ENCODE results near the gene ZMAT5.

ZMAT5 gene, protein sequence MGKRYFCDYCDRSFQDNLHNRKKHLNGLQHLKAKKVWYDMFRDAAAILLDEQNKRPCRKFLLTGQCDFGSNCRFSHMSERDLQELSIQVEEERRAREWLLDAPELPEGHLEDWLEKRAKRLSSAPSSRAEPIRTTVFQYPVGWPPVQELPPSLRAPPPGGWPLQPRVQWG

GRCh38 chr22:29766632-29767170, at the start of gene ZMAT5:
TSS of gene ZMAT5 (minus strand) at chr22:29767007. CDS start at chr22:29748544, 18,463 bp downstream.
- DNase-seq = peak; percentile 94 to 96

DNA sequence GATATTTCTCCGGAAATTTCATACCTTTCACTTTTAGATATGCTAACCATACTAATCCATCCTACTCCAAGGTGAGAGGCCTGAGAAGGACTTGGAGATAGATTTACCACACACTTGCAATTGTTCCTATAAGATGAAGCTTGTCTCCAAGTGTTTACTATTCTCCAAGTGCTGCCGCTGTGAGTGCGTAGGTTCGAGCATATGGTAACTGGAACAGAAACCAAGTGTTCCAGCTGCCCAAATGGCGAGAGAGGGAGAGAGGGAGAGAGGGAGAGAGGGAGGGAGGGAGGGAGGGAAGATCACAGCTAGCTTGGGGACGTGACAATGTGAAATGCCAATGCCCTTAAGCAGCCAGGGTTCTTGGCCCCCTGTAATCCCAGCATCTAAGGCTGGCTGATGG, 49.7 kb upstream of the ZMAT5 start:
- no peak for DNase-seq

DNA sequence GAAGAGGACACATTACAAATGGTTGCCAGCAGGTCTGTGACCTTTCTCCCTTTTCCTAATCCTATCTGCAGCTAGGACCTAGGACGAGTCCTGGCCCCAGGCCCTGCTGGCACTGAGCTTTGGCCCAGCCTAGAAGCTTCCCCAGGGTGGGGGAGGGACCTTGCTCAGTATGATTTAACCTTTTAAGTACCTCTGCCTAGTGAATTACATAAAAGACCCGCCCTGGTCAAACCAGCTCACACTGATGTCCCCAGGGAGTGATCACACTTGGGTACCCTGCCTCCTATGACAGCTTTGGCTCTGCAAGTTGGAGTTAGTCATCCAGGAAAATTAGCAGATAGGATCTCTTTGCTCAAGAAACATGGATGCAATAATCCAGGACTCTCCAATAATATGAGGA, 49.3 kb upstream of the ZMAT5 start:
- DNase-seq = no peak

DNA sequence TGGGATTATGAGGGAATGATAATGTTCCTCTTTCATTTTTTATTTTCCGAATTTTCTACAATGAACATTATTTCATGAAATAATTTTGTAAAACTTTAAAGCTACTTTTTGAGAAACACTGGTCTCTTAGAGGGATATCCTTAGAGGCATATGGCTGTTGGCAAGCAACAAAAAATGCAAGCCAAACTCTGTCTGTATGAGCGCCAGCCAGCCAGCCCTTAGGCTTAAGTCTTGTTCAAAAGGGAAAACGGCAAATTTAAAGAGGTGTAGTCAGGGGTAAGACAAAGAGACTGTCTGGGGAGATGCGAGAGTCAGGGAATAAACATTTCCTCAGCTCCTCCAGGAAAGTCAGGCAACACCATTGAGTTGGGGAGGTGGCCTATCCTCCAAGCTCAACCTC, 48.8 kb upstream of the ZMAT5 start:
- DNase-seq = no peak

DNA sequence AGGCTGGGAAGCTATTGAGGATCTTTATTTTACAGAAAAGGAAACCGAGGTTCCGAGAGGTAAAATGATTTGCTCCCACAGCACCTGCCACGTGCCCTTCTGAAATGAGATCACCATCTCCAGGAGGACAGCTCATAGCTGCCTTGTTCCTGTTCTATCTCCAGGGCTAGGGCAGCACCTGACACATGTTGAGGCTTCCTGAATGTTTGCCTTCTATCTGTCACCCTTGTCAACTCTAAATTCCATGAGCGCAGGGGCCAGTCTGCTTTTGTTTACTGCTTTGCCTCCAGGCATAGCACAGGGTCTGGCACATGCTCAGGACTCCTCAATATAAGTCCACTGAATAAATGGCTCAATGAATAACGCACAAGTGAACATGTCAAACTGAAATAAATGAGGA, 47.2 kb upstream of the ZMAT5 start:
- no peak for DNase-seq

GRCh38 chr22:29813563-29813962, 46.8 kb upstream of the ZMAT5 start:
- no peak for DNase-seq

- no peak for DNase-seq
Measured at GRCh38 chr22:29813126-29813525, 46.3 kb upstream of the ZMAT5 start.

- no peak for DNase-seq
Measured at GRCh38 chr22:29811377-29811776, 44.6 kb upstream of the ZMAT5 start.

- no peak for DNase-seq
Measured at GRCh38 chr22:29810216-29810615, 43.4 kb upstream of the ZMAT5 start.

- no peak for DNase-seq
Measured at GRCh38 chr22:29806196-29806595, 39.4 kb upstream of the ZMAT5 start.

- no peak for DNase-seq
Measured at GRCh38 chr22:29804985-29805384, 38.2 kb upstream of the ZMAT5 start.

GRCh38 chr22:29803190-29803589, 36.4 kb upstream of the ZMAT5 start:
- no peak for DNase-seq

DNA sequence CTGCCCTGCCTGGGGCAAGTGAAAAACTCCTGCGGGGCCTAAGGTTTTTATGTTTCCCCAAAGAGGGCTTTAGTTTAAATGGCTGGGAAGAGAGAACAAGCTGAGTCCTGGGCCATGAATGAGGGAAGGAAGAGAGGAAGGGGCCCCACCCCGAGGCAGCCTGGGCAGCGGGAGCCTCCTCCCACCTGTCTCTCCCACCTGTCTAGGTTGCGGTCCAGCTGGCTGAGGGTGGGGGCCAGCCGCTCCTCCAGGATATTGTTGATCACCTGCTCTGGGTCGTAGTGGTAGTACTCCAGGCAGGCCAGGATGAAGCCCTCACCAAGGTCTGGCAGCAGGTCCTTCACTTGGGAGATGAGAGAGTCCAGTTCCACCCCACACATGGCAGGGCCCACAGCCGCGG, 35.0 kb upstream of the ZMAT5 start:
- no peak for DNase-seq

- no peak for DNase-seq
Measured at GRCh38 chr22:29801153-29801552, 34.3 kb upstream of the ZMAT5 start.

DNA sequence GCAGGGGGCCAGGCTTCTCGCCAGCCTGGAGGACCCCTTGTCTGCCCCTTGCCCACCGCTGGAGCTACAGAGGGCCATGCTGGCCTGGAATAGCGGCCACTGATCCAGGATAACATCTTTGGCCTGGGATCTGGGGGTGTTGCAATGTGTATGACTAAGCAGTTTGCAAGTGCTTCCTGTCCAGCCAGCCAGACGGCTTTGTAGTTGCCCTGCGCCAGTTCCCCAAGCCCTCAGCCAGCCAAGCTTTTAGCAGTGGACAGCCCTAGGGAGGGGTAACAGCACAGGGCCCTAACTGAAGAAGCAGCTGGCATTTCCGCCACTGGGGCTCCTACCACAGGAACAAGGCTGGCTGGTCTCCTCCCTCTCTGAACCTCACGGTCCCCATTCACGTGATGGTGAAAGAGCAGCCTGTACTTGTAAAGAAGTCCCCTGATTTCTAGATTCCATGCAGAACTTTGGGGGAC, 32.4 kb upstream of the ZMAT5 start:
- peak in 1 of 2 donors; percentile 65 for DNase-seq

GRCh38 chr22:29798801-29799200, 32.0 kb upstream of the ZMAT5 start:
- no peak for DNase-seq

DNA sequence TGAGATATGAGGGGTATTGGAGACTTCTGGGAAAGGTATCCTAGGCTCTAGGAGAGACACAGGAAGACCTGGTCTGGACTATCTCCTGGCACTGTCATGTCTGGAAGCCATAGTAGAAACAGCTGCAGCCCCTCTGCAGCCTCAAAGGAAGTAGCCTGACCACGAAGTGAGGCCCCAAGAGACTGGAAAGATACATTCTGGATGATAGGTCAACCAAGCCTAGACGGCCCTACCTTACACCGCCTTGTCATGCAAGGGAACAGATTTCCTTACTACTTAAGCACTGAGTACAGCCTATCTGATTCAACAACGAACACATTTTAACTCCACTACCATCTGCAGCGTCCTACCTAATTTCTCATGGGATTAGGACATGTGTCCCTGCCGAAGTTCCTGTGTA, 31.5 kb upstream of the ZMAT5 start:
- no peak for DNase-seq

DNA sequence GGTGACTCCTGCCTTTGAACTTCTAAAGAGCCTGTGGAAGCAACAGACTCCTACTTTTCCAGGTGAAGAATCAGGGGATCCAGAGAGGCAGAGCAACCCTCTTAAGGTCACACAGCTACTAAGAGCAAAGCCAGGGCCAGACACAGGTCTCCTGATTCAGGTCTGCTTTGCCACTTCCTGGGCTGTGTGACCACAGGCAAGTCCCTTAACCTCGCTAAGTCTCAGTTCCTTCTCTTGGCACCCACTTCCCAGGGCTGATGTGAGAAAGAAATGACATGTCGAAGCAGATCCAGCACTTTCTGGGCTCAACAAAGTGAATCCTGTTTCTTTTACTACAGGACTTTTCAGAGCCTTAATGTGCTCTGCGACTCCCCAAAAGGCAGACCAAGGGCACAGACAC, 30.5 kb upstream of the ZMAT5 start:
- DNase-seq = no peak

DNA sequence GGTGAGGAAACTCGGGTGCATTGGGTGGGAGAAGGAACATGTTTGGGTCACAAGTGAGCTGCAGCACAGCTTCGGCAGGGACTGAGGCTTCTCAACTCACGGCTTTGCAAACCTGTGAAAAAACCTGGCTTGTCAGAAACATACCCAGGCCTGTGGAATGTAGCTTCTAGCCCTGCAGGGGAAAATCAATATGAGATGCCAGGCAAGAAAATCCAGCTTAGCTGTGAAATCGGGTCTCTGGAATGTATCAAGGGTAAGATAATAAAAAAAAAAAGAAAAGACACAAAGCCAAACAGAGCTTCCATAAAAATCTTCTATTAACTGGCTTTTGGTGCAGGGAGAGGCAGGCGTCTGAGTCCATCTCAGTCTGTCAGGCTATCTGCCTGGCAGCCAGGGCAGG, 28.9 kb upstream of the ZMAT5 start:
- no peak for DNase-seq

DNA sequence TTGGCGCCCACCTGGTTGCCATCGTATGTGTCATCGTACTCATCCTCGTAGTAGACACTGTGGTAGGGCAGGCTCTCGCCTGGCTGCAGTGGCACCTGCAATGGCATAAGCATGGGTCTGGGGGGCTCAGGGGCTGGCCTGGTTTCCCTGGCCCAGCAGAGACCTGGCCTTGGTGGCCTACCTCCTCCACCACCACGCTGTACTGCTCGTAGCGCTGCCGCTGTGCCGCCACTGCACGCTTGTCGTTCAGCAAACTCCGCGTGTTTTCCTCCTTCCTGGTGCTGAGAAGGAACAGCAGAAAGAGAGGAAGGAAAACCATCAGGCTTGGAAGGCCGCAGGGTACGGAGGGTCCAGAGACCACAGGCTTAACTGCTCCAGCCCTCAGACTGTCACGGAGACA, 26.6 kb upstream of the ZMAT5 start:
- no peak for DNase-seq

DNA sequence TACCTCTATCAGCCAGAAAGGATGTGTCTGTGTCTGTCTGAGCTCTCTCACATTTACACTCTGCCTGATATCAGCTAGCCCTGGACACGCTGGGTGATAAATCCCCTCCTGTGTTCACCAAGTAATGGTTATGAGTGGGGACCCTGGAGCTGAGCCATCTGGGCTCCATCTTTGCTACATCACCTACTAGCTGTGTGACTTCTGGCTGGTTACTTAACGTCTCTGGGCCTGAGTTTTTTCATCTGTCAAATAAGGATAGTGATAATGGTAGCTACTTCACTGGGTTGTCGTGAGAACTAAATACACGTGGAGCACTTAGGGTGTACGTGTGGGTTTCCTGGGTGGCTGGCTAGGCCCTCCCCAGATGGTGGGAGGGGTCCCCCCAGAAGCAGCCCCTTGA, 23.3 kb upstream of the ZMAT5 start:
- no peak for DNase-seq

GRCh38 chr22:29788339-29789279, 21.8 kb upstream of the ZMAT5 start:
- DNase-seq = no peak

DNA sequence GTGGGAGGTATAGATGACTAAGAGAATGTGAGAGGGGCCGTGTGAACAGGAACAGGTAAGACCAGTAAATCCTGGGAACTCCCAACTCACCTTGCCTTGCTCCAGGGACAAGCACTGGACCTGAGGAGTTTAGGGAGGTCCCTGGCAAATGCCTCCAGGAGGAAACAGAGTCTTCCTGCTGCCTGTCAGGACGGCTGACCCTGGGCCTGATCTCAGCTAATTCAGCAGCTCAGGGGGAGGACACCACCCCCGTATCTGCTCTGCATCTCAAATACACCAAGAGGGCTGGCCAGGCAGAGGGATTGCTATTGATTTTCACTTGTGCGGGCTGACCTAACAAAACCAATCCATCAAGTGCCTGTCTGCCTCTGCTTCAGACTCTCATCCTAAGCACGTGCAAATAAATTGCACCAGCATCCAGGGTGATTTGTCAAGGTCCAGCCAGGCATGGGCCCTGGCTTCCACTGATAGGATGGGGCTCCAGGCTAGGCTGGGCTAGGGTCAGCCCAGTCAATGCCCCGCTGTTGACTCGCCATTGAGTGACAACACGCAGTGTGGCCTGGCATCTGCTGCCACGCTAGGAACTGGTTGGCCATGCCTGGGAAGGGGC, 20.7 kb upstream of the ZMAT5 start:
- no peak for DNase-seq

GRCh38 chr22:29786031-29786430, 19.2 kb upstream of the ZMAT5 start:
- no peak for DNase-seq
